Esophagus squamous epithelium (tissue), 4 donors: Measurements from ENCODE around the gene STAMBPL1.

Source experiments
- POLR2A ChIP-seq, 4 donors: fragments of 450-650 bp; IDR thresholded peaks; one replicate each; pipeline ENCODE4 v1.6.1; 2017; ENCODE audit warnings: antibody characterized with exemption in 4 of 4, mild to moderate bottlenecking in 4 of 4, moderate library complexity in 3 of 4
- TF ChIP-seq, protein P1 (sequence below), 6 experiments: fragments of 450-650 bp in 4 of 6; fragments of 200-600 bp in 2 of 6; sonication (generic) in 2 of 6; IDR thresholded peaks; one replicate each; pipeline ENCODE4 v1.5.1; 2016 to 2019; ENCODE audit warnings: antibody characterized with exemption in 6 of 6, mild to moderate bottlenecking in 4 of 6, moderate library complexity in 4 of 6

DNA sequence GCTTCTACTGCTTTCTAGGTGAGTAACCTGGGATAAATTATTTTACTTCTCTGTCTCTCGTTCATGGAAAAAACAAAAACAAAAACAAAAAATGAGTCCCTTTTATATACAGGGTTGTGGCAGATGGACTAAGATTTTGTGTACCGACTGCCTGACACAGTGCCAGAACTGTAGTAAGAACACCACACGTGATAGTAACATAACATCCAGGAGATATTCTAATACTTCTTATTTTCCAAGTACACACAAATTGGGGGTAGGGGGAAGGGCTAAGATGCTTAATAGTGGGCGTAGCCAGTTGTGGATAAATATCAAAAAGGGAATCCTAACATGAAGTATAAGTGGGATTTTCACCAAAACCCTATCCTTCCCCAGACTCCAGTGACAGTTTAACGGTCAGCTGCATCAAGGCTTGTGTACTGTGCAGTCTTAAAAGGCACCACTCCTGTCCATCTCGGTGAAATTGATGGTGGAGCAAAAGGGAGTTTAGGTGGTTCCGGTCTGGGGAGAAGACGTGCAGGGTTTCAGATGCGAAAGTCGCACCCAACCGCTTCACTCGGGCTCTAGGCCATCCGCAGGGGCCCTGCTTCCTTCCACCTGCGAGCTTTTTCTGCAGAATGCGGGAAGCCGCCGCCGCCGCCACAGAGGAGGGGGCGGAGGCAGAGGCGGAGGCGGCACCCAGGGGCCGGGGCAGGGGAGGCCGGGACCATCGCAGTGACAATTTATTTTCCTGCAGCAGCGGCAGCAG is at the start of gene STAMBPL1:
- TF ChIP-seq, protein P1, sequence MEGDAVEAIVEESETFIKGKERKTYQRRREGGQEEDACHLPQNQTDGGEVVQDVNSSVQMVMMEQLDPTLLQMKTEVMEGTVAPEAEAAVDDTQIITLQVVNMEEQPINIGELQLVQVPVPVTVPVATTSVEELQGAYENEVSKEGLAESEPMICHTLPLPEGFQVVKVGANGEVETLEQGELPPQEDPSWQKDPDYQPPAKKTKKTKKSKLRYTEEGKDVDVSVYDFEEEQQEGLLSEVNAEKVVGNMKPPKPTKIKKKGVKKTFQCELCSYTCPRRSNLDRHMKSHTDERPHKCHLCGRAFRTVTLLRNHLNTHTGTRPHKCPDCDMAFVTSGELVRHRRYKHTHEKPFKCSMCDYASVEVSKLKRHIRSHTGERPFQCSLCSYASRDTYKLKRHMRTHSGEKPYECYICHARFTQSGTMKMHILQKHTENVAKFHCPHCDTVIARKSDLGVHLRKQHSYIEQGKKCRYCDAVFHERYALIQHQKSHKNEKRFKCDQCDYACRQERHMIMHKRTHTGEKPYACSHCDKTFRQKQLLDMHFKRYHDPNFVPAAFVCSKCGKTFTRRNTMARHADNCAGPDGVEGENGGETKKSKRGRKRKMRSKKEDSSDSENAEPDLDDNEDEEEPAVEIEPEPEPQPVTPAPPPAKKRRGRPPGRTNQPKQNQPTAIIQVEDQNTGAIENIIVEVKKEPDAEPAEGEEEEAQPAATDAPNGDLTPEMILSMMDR (IDR thresholded peaks at IDR 0.05) = no peak
- no peak for TF ChIP-seq POLR2A (IDR thresholded peaks at IDR 0.05)
